Left lung (tissue), 10 donors: Measurements from ENCODE around the gene MAP6. TPM values are rescaled to one million over a fixed set of nuclear protein-coding genes. Genes with fewer than 3 reads are reported as not detected.
"Not testable (repeated sequence)": the region's sequence is repeated elsewhere in the genome, so short reads cannot be mapped to it uniquely, and the experiment has no call there.

Experiments used
- ATAC-seq: fragments of 200-7000 bp; cut with Tn5 transposase; one replicate; pipeline ENCODE4 v1.9.1; 2020; ENCODE audit warnings: moderate library complexity
- DNase-seq, 4 donors: peaks; one replicate each; pipeline ENCODE4 v3.0.0-alpha.2; 2013 to 2020
- H3K27ac ChIP-seq, 2 donors: fragments of 200-600 bp; sonication (generic) in 1 of 2; one replicate each; pipeline versions ENCODE4 v1.5.0 to v1.8.0; 2020 to 2021
- H3K27me3 ChIP-seq, 2 donors: fragments of 200-600 bp; sonication (generic) in 1 of 2; one replicate each; pipeline versions ENCODE4 v1.5.0 to v1.8.0; 2020 to 2021
- H3K36me3 ChIP-seq, 2 donors: fragments of 200-600 bp; sonication (generic) in 1 of 2; one replicate each; pipeline versions ENCODE4 v1.5.0 to v1.8.0; 2020 to 2021
- H3K4me1 ChIP-seq, 2 donors: fragments of 200-600 bp; one replicate each; pipeline ENCODE4 v1.8.0; 2021
- H3K4me3 ChIP-seq, 2 donors: fragments of 200-600 bp; sonication (generic) in 1 of 2; one replicate each; pipeline versions ENCODE4 v1.5.0 to v1.8.0; 2020 to 2021; ENCODE audit warnings: mild to moderate bottlenecking in 1 of 2
- H3K9me3 ChIP-seq, 2 donors: fragments of 200-600 bp; sonication (generic) in 1 of 2; one replicate each; pipeline versions ENCODE4 v1.5.0 to v1.8.0; 2020 to 2021
- CTCF ChIP-seq, 2 donors: fragments of 200-600 bp; sonication (generic) in 1 of 2; IDR thresholded peaks; one replicate each; pipeline versions ENCODE4 v1.5.0 to v1.8.0; 2021; ENCODE audit warnings: antibody characterized with exemption in 2 of 2
- intact Hi-C, 2 donors: fragments of 100-400 bp; cut with DNase I; formaldehyde crosslinking; loops; one replicate each; pipeline versions ENCODE4 v1.11.2 to v1.14.2; 2022
- polyA plus RNA-seq, 6 donors: library from polyadenylated mRNA; unstranded; fragments of 120-200 nt; gene quantifications; one replicate each; pipeline ENCODE4 v1.2.1, GENCODE V29; 2013; ENCODE audit not compliant: insufficient read length in 6 of 6
- total RNA-seq, 2 donors: library from RNA; stranded (reverse); fragmentation: NEBNext Ultra II Directional; extraction: Animal tissue kit (Norgen Biotek cat#: 25700); gene quantifications; one replicate each; pipeline ENCODE4 v1.2.1, GENCODE V29; 2021
- donor health status: DM: no; HTN: yes; CAD: no.
- donor health status: DM: no; HTN: no; CAD: no.

The MAP6 gene
- total and polyA plus RNA-seq, 8 donors = 5.9 to 9.8 (median 7.8) TPM

GRCh38 chr11:75697906-75698581 lies 29.2 kb upstream of the MAP6 start:
- intact Hi-C loops = no loop called here
- DNase-seq (no peak), ATAC-seq (no peak)
- no peak for TF ChIP-seq CTCF (IDR thresholded peaks at IDR 0.05)
- Histone ChIP-seq H3K27me3 (peaks cover 0 to 4% of the 10 kb centered on the region in 2 donors), H3K4me1 (no peaks in the 10 kb centered on the region), H3K27ac (no peak overlapping the region), H3K4me3 (no peak overlapping the region), H3K9me3 (no peaks in the 10 kb centered on the region), H3K36me3 (no peaks in the 10 kb centered on the region)

- Histone ChIP-seq H3K27ac (no peak overlapping the region), H3K4me3 (no peak overlapping the region), H3K9me3 (no peaks in the 10 kb centered on the region), H3K36me3 (no peaks in the 10 kb centered on the region), H3K27me3 (peaks cover 0 to 13% of the 10 kb centered on the region in 2 donors), H3K4me1 (no peaks in the 10 kb centered on the region)
- ATAC-seq (no peak), DNase-seq (no peak)
- intact Hi-C loops = no loop called here
- no peak for TF ChIP-seq CTCF (IDR thresholded peaks at IDR 0.05)
These were observed 23.0 kb upstream of the MAP6 start for GRCh38 chr11:75691804-75692203.

GRCh38 chr11:75689863-75690609 lies 21.2 kb upstream of the MAP6 start:
- Histone ChIP-seq H3K9me3 (peaks cover 0 to 15% of the 10 kb centered on the region in 2 donors), H3K27ac (no peak overlapping the region), H3K4me1 (no peaks in the 10 kb centered on the region), H3K4me3 (no peak overlapping the region), H3K27me3 (peaks cover 0 to 13% of the 10 kb centered on the region in 2 donors), H3K36me3 (no peaks in the 10 kb centered on the region)
- ATAC-seq (peak; percentile 32), DNase-seq (no peak)
- no peak for TF ChIP-seq CTCF (IDR thresholded peaks at IDR 0.05)
- intact Hi-C loops = no loop called here

- peaks cover 0 to 27% of the 10 kb centered on the region in 2 donors for H3K27me3 ChIP-seq
These were observed 15.0 kb upstream of the MAP6 start for GRCh38 chr11:75683856-75684255.

GRCh38 chr11:75679566-75679965 lies 10.7 kb upstream of the MAP6 start:
- Histone ChIP-seq H3K4me3 (no peak overlapping the region), H3K36me3 (no peaks in the 10 kb centered on the region), H3K4me1 (no peaks in the 10 kb centered on the region), H3K27ac (no peak overlapping the region), H3K27me3 (peaks cover 4 to 25% of the 10 kb centered on the region in 2 donors), H3K9me3 (no peaks in the 10 kb centered on the region)
- no peak for DNase-seq
- TF ChIP-seq CTCF (IDR thresholded peaks at IDR 0.05) = no peak
- intact Hi-C loops = no loop called here
- ATAC-seq = no peak

More at GRCh38 chr11:75683856-75684255, 15.0 kb upstream of the MAP6 start:
- H3K4me3 ChIP-seq, H3K36me3 ChIP-seq, intact Hi-C loops, ATAC-seq, H3K27ac ChIP-seq, DNase-seq, H3K4me1 ChIP-seq: not testable (repeated sequence)
- peaks cover 0 to 19% of the 10 kb centered on the region in 2 donors for H3K9me3 ChIP-seq
